CD14-positive monocyte (primary cell): ENCODE results near the gene HOXA13. TPM values are rescaled to one million over a fixed set of nuclear protein-coding genes. Genes with fewer than 3 reads are reported as not detected.

Experiments used
- DNase-seq, 3 donors: peaks; one replicate each; pipeline ENCODE4 v3.0.0-alpha.2; 2011 to 2022
- H2AFZ ChIP-seq: 2 replicates; pipeline ENCODE4 v1.6.0; 2012; ENCODE audit warnings: mild to moderate bottlenecking, low read depth, low read length, inconsistent platforms; ENCODE audit not compliant: insufficient read depth, poor library complexity, severe bottlenecking
- H3K27ac ChIP-seq, 2 donors: 1 replicate in 1 of 2; 2 replicates in 1 of 2; pipeline ENCODE4 v1.5.1; 2012 to 2013; ENCODE audit warnings: low read length in 2 of 2, control low read depth in 1 of 2, inconsistent platforms in 1 of 2, low read depth in 1 of 2, mild to moderate bottlenecking in 1 of 2
- H3K27me3 ChIP-seq, 2 donors: one replicate each; pipeline versions ENCODE4 v1.6.0 to v1.6.1; 2011 to 2013; ENCODE audit warnings: low read length in 2 of 2; ENCODE audit not compliant: control insufficient read depth in 2 of 2, insufficient read depth in 2 of 2
- H3K36me3 ChIP-seq, 2 donors: replicated peaks in 1 of 2; 1 replicate in 1 of 2; 2 replicates in 1 of 2; pipeline versions ENCODE4 v1.5.1 to v1.6.1; 2012 to 2013; ENCODE audit warnings: low read length in 2 of 2, control low read depth in 1 of 2, inconsistent platforms in 1 of 2, mild to moderate bottlenecking in 1 of 2; ENCODE audit not compliant: insufficient read depth in 2 of 2, control insufficient read depth in 1 of 2
- H3K4me1 ChIP-seq, 2 donors: 1 replicate in 1 of 2; 2 replicates in 1 of 2; pipeline versions ENCODE4 v1.5.1 to v1.6.1; 2012 to 2013; ENCODE audit warnings: low read length in 2 of 2, control low read depth in 1 of 2, inconsistent platforms in 1 of 2, mild to moderate bottlenecking in 1 of 2, moderate library complexity in 1 of 2; ENCODE audit not compliant: insufficient read depth in 2 of 2, control insufficient read depth in 1 of 2
- H3K4me2 ChIP-seq: replicated peaks from 2 replicates; pipeline ENCODE3; 2012; ENCODE audit warnings: low read length, moderate library complexity, mild to moderate bottlenecking; ENCODE audit not compliant: poor library complexity, severe bottlenecking; ENCODE audit errors: extremely low read depth
- H3K4me3 ChIP-seq, 3 experiments: fragments of 200-600 bp in 1 of 3; sonication (generic) in 1 of 3; replicated peaks in 1 of 3; 1 replicate in 2 of 3; 2 replicates in 1 of 3; pipeline ENCODE4 v1.5.1; 2011 to 2013; ENCODE audit warnings: low read length in 3 of 3, mild to moderate bottlenecking in 3 of 3, control low read depth in 2 of 3, low read depth in 2 of 3, inconsistent platforms in 1 of 3, moderate library complexity in 1 of 3
- H3K79me2 ChIP-seq: 2 replicates; pipeline ENCODE4 v1.6.0; 2012; ENCODE audit warnings: mild to moderate bottlenecking, control low read depth, inconsistent platforms, low read length, moderate library complexity; ENCODE audit not compliant: insufficient read depth
- H3K9ac ChIP-seq: 2 replicates; pipeline ENCODE4 v1.6.0; 2017; ENCODE audit warnings: low read length, mild to moderate bottlenecking; ENCODE audit not compliant: insufficient read depth, poor library complexity, severe bottlenecking
- H3K9me3 ChIP-seq, 2 donors: replicated peaks in 1 of 2; 1 replicate in 1 of 2; 2 replicates in 1 of 2; pipeline versions ENCODE4 v1.5.1 to v1.6.1; 2012 to 2013; ENCODE audit warnings: low read length in 2 of 2, control low read depth in 1 of 2; ENCODE audit not compliant: control insufficient read depth in 1 of 2, insufficient read depth in 1 of 2
- H4K20me1 ChIP-seq: 2 replicates; pipeline ENCODE4 v1.6.0; 2012; ENCODE audit warnings: mild to moderate bottlenecking, low read length, control low read depth, moderate library complexity; ENCODE audit not compliant: insufficient read depth
- H3K27ac Mint-ChIP-seq, 7 donors: one replicate each; pipeline ENCODE4 v1.8.0; 2020; ENCODE audit warnings: mild to moderate bottlenecking in 7 of 7, mixed read lengths in 7 of 7, moderate library complexity in 6 of 7, inconsistent platforms in 2 of 7
- H3K27me3 Mint-ChIP-seq, 3 donors: one replicate each; pipeline ENCODE4 v1.8.0; 2021 to 2022; ENCODE audit warnings: low read depth in 3 of 3, mild to moderate bottlenecking in 3 of 3, mixed read lengths in 3 of 3, moderate library complexity in 3 of 3, inconsistent platforms in 1 of 3
- H3K36me3 Mint-ChIP-seq, 2 donors: one replicate each; pipeline ENCODE4 v1.8.0; 2020; ENCODE audit warnings: mixed read lengths in 2 of 2, inconsistent platforms in 1 of 2, mild to moderate bottlenecking in 1 of 2
- H3K4me1 Mint-ChIP-seq: one replicate; pipeline ENCODE4 v1.8.0; 2020; ENCODE audit warnings: mild to moderate bottlenecking, mixed read lengths
- H3K4me3 Mint-ChIP-seq, 2 donors: one replicate each; pipeline ENCODE4 v1.8.0; 2020; ENCODE audit warnings: mild to moderate bottlenecking in 2 of 2, mixed read lengths in 2 of 2, moderate library complexity in 1 of 2
- H3K9me3 Mint-ChIP-seq, 7 donors: one replicate each; pipeline ENCODE4 v1.8.0; 2020 to 2022; ENCODE audit warnings: mixed read lengths in 7 of 7, mild to moderate bottlenecking in 6 of 7, moderate library complexity in 6 of 7, inconsistent platforms in 2 of 7
- WGBS: methylation state at CpG from one replicate; pipeline ENCODE4 v1.1.5; 2013; ENCODE audit warnings: missing lambda C conversion rate; ENCODE audit not compliant: insufficient coverage; 5-methylcytosine and 5-hydroxymethylcytosine counted together
- intact Hi-C, 2 donors: fragments of 100-400 bp; cut with micrococcal nuclease; formaldehyde crosslinking; loops; one replicate each; pipeline versions ENCODE4 v1.15.0 to v1.15.1; 2023
- polyA plus RNA-seq, 3 donors: library from polyadenylated mRNA; depleted of rRNA in 1 of 3; unstranded in 2 of 3; stranded (reverse) in 1 of 3; fragments of 300-500 nt in 2 of 3; fragments of >200 nt in 1 of 3; fragmentation: Illumina TruSeq in 2 of 3; gene quantifications; 1 replicate in 2 of 3; 2 replicates in 1 of 3; pipeline ENCODE4 v1.2.3, GENCODE V29; 2012 to 2021
- TF ChIP-seq, protein P1 (sequence below): fragments of 200-600 bp; IDR thresholded peaks from one replicate; pipeline ENCODE4 v1.8.0; 2022; ENCODE audit warnings: antibody characterized with exemption, mild to moderate bottlenecking

Gene HOXA13
- polyA plus RNA-seq, 3 donors: not detected

DNA sequence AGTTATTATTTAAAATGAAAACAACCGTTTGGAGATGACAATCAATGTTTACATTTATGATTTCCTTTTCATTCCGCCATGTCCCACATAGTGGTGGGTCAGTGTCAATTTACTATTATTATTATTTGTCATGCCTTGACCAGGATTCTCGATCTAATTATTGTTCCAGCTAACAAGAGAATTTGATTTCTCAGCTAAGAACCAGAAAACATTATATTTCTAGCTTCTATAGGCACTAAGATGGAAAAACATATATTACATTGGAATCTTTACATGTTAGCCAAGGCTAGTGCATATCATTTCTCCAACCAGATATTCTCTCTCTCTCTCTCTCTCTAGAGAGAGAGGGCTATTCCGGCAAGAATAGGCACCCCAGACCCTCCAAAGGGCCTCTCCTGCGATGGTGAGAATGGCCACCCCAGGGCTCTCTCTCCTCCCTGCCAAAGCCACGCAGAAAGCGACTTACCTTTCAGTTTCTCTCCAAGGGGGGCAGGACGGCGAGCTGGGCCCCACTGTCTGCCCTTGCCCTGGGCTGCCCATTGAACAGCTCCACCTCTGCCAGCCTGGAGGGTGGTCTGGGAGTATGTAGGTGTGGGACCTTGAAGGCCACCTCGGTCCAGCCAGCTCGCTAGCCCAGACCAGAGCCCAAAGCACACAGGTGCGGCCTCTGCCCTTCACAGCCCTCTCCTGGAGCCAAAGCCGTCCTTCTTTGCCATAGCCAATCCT, 49.9 kb downstream of the HOXA13 start:
- 6% methylated on average over 6 of the region's 13 CpGs for WGBS
- no peak overlapping the region for H3K27ac Mint-ChIP-seq
- H3K4me1 Mint-ChIP-seq: peaks cover 54% of the 10 kb centered on the region
- H3K27me3 Mint-ChIP-seq: peaks cover 95 to 100% (median 99%) of the 10 kb centered on the region in 3 donors
- TF ChIP-seq, protein P1, sequence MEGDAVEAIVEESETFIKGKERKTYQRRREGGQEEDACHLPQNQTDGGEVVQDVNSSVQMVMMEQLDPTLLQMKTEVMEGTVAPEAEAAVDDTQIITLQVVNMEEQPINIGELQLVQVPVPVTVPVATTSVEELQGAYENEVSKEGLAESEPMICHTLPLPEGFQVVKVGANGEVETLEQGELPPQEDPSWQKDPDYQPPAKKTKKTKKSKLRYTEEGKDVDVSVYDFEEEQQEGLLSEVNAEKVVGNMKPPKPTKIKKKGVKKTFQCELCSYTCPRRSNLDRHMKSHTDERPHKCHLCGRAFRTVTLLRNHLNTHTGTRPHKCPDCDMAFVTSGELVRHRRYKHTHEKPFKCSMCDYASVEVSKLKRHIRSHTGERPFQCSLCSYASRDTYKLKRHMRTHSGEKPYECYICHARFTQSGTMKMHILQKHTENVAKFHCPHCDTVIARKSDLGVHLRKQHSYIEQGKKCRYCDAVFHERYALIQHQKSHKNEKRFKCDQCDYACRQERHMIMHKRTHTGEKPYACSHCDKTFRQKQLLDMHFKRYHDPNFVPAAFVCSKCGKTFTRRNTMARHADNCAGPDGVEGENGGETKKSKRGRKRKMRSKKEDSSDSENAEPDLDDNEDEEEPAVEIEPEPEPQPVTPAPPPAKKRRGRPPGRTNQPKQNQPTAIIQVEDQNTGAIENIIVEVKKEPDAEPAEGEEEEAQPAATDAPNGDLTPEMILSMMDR: no peak
- Histone ChIP-seq H3K9me3 (peaks cover 12 to 65% of the 10 kb centered on the region in 2 donors), H3K79me2 (no peaks in the 10 kb centered on the region), H3K4me2 (peak overlapping the region; percentile 73), H3K27me3 (peaks cover 84 to 100% of the 10 kb centered on the region in 2 donors), H3K9ac (no peak overlapping the region), H3K4me3 (peak overlapping the region in 1 of 3 experiments; percentile 66), H2AFZ (peak overlapping the region; percentile 43), H3K4me1 (peaks cover 49 to 53% of the 10 kb centered on the region in 2 donors), H3K27ac (no peak overlapping the region), H3K36me3 (no peaks in the 10 kb centered on the region), H4K20me1 (no peaks in the 10 kb centered on the region)
- H3K36me3 Mint-ChIP-seq: peaks cover 15 to 31% of the 10 kb centered on the region in 2 donors
- intact Hi-C loops: loop anchor here (5.0 kb wide), 2 partner anchors 37 to 1288 kb away; partner anchors contain the start of gene HOXA11 (in 2 of the 2)
- H3K4me3 Mint-ChIP-seq: peak overlapping the region in 1 of 2 donors; percentile 94
- H3K9me3 Mint-ChIP-seq: peaks cover 10 to 58% (median 33%) of the 10 kb centered on the region in 7 donors
- DNase-seq: no peak

DNA sequence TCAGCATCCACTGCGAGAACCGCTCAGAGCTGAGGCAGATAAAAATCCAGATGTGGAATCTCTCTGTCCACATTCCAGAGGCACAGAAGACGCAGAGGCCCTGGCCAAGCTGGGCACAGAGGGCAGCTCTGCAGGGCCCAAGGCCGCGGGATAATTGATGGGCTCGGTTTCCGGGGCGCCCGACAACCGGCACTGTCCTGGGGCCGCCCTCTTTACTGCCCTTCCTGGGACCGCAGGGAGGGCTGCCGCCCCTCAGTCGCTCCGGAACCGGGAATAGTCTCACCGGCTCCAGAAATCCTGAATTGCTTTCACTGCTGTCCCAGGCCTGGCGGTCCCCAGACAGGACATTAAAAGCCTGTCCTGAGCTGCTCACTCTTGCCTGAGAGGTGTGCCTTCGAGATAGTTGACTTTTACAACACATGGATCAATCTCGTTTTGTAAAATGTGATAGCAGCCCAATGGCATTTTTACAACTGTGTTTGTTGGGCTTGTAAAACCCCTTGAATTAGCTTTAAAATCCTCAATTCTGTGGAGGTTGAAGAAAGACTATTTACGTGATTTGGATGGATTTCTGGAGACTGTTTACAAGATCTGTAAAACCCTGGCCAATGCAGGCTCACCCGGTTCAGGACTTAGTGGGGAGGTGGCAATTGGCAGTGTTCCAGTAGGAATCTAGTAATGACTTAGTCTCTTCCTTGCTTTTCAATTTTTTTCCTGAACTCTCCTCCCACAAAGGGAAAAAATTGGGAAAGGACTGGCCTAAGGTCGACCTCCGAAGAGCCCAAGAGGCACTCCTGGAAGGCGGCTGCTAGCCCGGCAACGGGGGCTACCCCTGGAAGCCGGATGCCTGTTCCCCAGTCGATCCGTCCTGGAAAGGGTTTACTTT, 50.9 kb downstream of the HOXA13 start:
- H3K9me3 ChIP-seq: peaks cover 23 to 59% of the 10 kb centered on the region in 2 donors
- no peaks in the 10 kb centered on the region for H3K79me2 ChIP-seq
- H3K4me3 ChIP-seq: no peak overlapping the region
- no peak for DNase-seq
- H3K36me3 ChIP-seq: no peaks in the 10 kb centered on the region
- peaks cover 91 to 100% (median 99%) of the 10 kb centered on the region in 3 donors for H3K27me3 Mint-ChIP-seq
- no peak overlapping the region for H3K4me2 ChIP-seq
- no peak overlapping the region for H3K9ac ChIP-seq
- H3K9me3 Mint-ChIP-seq: peaks cover 11 to 56% (median 34%) of the 10 kb centered on the region in 7 donors
- H3K4me1 Mint-ChIP-seq: peaks cover 47% of the 10 kb centered on the region
- 19% methylated on average over 25 of the region's 30 CpGs for WGBS
- intact Hi-C loops: no loop called here
- no peaks in the 10 kb centered on the region for H4K20me1 ChIP-seq
- H2AFZ ChIP-seq: no peak overlapping the region
- H3K27ac ChIP-seq: no peak overlapping the region
- H3K4me3 Mint-ChIP-seq: peak overlapping the region in 1 of 2 donors; percentile 92
- H3K36me3 Mint-ChIP-seq: peaks cover 12 to 25% of the 10 kb centered on the region in 2 donors
- no peak overlapping the region for H3K27ac Mint-ChIP-seq
- peaks cover 74 to 100% of the 10 kb centered on the region in 2 donors for H3K27me3 ChIP-seq
- H3K4me1 ChIP-seq: peaks cover 43 to 49% of the 10 kb centered on the region in 2 donors
- TF ChIP-seq, protein P1: no peak
